Measurements from ENCODE around the gene NR1H3.

GRCh38 chr11:47284151-47284550 is 26.4 kb downstream of the NR1H3 start:
- TF ChIP-seq CTCF (IDR thresholded peaks at IDR 0.05), result no peak
- TF ChIP-seq EP300 (IDR thresholded peaks at IDR 0.05), result no peak
